H1 (cell line): ENCODE results near the gene SNX15. TPM values are rescaled to one million over a fixed set of nuclear protein-coding genes. Genes with fewer than 3 reads are reported as not detected.

ENCODE experiments used
- CTCF ChIA-PET: fragments of 300-600 bp; sonication (Branson Sonifier 250); formaldehyde crosslinking; loops from one replicate; lab custom pipeline; 2021; ENCODE audit not compliant: partially characterized antibody; lab: Charles Lee
- POLR2A ChIA-PET: fragments of 300-600 bp; sonication (Branson Sonifier 250); formaldehyde crosslinking; loops from one replicate; lab custom pipeline; 2021; ENCODE audit warnings: inconsistent platforms; ENCODE audit not compliant: partially characterized antibody; lab: Charles Lee
- DNase-seq, 2 experiments: peaks; one replicate each; pipeline versions ENCODE4 v3.0.0 to v3.0.0-alpha.2; 2010 to 2022; ENCODE audit warnings: low spot score in 2 of 2, low read depth in 1 of 2, mixed read lengths in 1 of 2
- FAIRE-seq: peaks from 2 replicates; lab custom pipeline; 2011; peaks lifted over from hg19 to GRCh38; lab: Jason Lieb, UNC
- H2AFZ ChIP-seq: 2 replicates; pipeline ENCODE4 v1.8.1; 2012; ENCODE audit warnings: low read length, inconsistent platforms
- H2AK5ac ChIP-seq: 2 replicates; pipeline ENCODE4 v1.6.1; 2013; ENCODE audit warnings: low read depth, low read length
- H2BK120ac ChIP-seq: replicated peaks from 2 replicates; pipeline ENCODE3; 2013; ENCODE audit warnings: low read depth, low read length, inconsistent platforms
- H2BK12ac ChIP-seq: 2 replicates; pipeline ENCODE4 v1.6.1; 2013; ENCODE audit warnings: low read depth, low read length
- H2BK15ac ChIP-seq: 2 replicates; pipeline ENCODE4 v1.6.1; 2013; ENCODE audit warnings: low read length
- H2BK20ac ChIP-seq: 2 replicates; pipeline ENCODE4 v1.6.1; 2013; ENCODE audit warnings: low read length
- H2BK5ac ChIP-seq: 2 replicates; pipeline ENCODE4 v1.6.1; 2013; ENCODE audit warnings: low read depth, low read length
- H3K14ac ChIP-seq: 2 replicates; pipeline ENCODE4 v1.6.1; 2013; ENCODE audit warnings: inconsistent platforms; ENCODE audit not compliant: insufficient read length
- H3K18ac ChIP-seq: 2 replicates; pipeline ENCODE4 v1.6.1; 2013; ENCODE audit warnings: low read length; ENCODE audit errors: extremely low read depth
- H3K23ac ChIP-seq: 2 replicates; pipeline ENCODE4 v1.6.1; 2013; ENCODE audit warnings: inconsistent platforms; ENCODE audit not compliant: insufficient read length
- H3K23me2 ChIP-seq: 2 replicates; pipeline ENCODE4 v1.6.1; 2013; ENCODE audit warnings: low read depth, low read length
- H3K27ac ChIP-seq: 2 replicates; pipeline ENCODE4 v1.6.1; 2011; ENCODE audit warnings: low read depth, low read length, inconsistent platforms
- H3K27me3 ChIP-seq, 4 experiments: replicated peaks in 1 of 4; 1 replicate in 1 of 4; 2 replicates in 3 of 4; pipeline versions ENCODE4 v1.6.1 to v1.8.1; 2011 to 2013; ENCODE audit warnings: low read length in 3 of 4, mild to moderate bottlenecking in 3 of 4, inconsistent platforms in 2 of 4, mixed read lengths in 2 of 4, moderate library complexity in 1 of 4; ENCODE audit not compliant: control insufficient read depth in 3 of 4, insufficient read depth in 3 of 4; ENCODE audit errors: extremely low read depth in 1 of 4
- H3K36me3 ChIP-seq, 4 experiments: 2 replicates each; pipeline versions ENCODE4 v1.6.1 to v1.8.1; 2011 to 2013; ENCODE audit warnings: mild to moderate bottlenecking in 4 of 4, low read length in 3 of 4, moderate library complexity in 2 of 4, control low read depth in 1 of 4, inconsistent platforms in 1 of 4; ENCODE audit not compliant: insufficient read depth in 4 of 4, control insufficient read depth in 2 of 4
- H3K4ac ChIP-seq: replicated peaks from 2 replicates; pipeline ENCODE3; 2013; ENCODE audit warnings: low read length, low read depth, mixed read lengths, inconsistent platforms; ENCODE audit not compliant: insufficient read length
- H3K4me1 ChIP-seq, 4 experiments: replicated peaks in 1 of 4; 1 replicate in 1 of 4; 2 replicates in 3 of 4; pipeline versions ENCODE4 v1.6.1 to v1.8.1; 2011 to 2013; ENCODE audit warnings: low read length in 3 of 4, inconsistent platforms in 2 of 4, mixed read lengths in 1 of 4; ENCODE audit not compliant: insufficient read depth in 4 of 4, control insufficient read depth in 3 of 4
- H3K4me2 ChIP-seq, 2 experiments: 2 replicates each; pipeline versions ENCODE4 v1.6.1 to v1.8.1; 2011 to 2013; ENCODE audit warnings: low read depth in 2 of 2, low read length in 2 of 2, control low read depth in 1 of 2, inconsistent platforms in 1 of 2, mild to moderate bottlenecking in 1 of 2; ENCODE audit not compliant: insufficient read depth in 1 of 2
- H3K4me3 ChIP-seq, 4 experiments: fragments of 200-600, 300-600 bp in 1 of 4; sonication (generic), shearing (Covaris generic), sonication (Bioruptor Twin) in 1 of 4; 2 replicates each; pipeline versions ENCODE4 v1.5.1 to v1.8.1; 2011 to 2016; ENCODE audit warnings: low read length in 4 of 4, low read depth in 3 of 4, control low read depth in 2 of 4, inconsistent platforms in 2 of 4, mild to moderate bottlenecking in 2 of 4, mixed read lengths in 1 of 4, moderate library complexity in 1 of 4; ENCODE audit not compliant: insufficient read depth in 2 of 4; ENCODE audit errors: extremely low read depth in 1 of 4
- H3K56ac ChIP-seq: replicated peaks from 2 replicates; pipeline ENCODE3; 2013; ENCODE audit warnings: low read depth, mild to moderate bottlenecking, mixed read lengths, low read length, inconsistent platforms; ENCODE audit not compliant: insufficient read length
- H3K79me1 ChIP-seq: 2 replicates; pipeline ENCODE4 v1.6.1; 2013; ENCODE audit warnings: low read depth, low read length, control low read depth
- H3K79me2 ChIP-seq, 2 experiments: 2 replicates each; pipeline versions ENCODE4 v1.6.1 to v1.8.1; 2012 to 2013; ENCODE audit warnings: low read length in 2 of 2, mild to moderate bottlenecking in 2 of 2, inconsistent platforms in 1 of 2; ENCODE audit not compliant: insufficient read depth in 2 of 2, control insufficient read depth in 1 of 2
- H3K9ac ChIP-seq, 4 experiments: replicated peaks in 1 of 4; 1 replicate in 1 of 4; 2 replicates in 3 of 4; pipeline versions ENCODE4 v1.6.1 to v1.8.1; 2011 to 2013; ENCODE audit warnings: low read depth in 3 of 4, low read length in 3 of 4, control low read depth in 2 of 4, mild to moderate bottlenecking in 2 of 4, moderate library complexity in 2 of 4, inconsistent platforms in 1 of 4; ENCODE audit errors: extremely low read depth in 1 of 4
- H3K9me3 ChIP-seq, 2 experiments: 2 replicates each; pipeline versions ENCODE4 v1.6.1 to v1.8.1; 2012 to 2013; ENCODE audit warnings: mild to moderate bottlenecking in 2 of 2, moderate library complexity in 2 of 2, control low read depth in 1 of 2, inconsistent platforms in 1 of 2, low read depth in 1 of 2, low read length in 1 of 2, mixed read lengths in 1 of 2; ENCODE audit not compliant: insufficient read depth in 2 of 2
- H4K20me1 ChIP-seq, 2 experiments: replicated peaks in 1 of 2; 2 replicates each; pipeline versions ENCODE3 to v1.8.1; 2011 to 2013; ENCODE audit warnings: inconsistent platforms in 2 of 2, low read length in 2 of 2, mild to moderate bottlenecking in 1 of 2; ENCODE audit not compliant: insufficient read depth in 2 of 2, control insufficient read depth in 1 of 2
- H4K5ac ChIP-seq: 2 replicates; pipeline ENCODE4 v1.6.1; 2013; ENCODE audit warnings: low read length, low read depth, mixed read lengths, inconsistent platforms; ENCODE audit not compliant: insufficient read length
- H4K8ac ChIP-seq: 2 replicates; pipeline ENCODE4 v1.8.0; 2013; ENCODE audit warnings: mild to moderate bottlenecking, moderate library complexity, low read length, inconsistent platforms; ENCODE audit not compliant: insufficient read depth; ENCODE audit errors: extremely low read depth
- H4K91ac ChIP-seq: replicated peaks from 2 replicates; pipeline ENCODE3; 2013; ENCODE audit warnings: low read length, mixed read lengths, inconsistent platforms; ENCODE audit not compliant: insufficient read length
- KDM4A ChIP-seq: IDR thresholded peaks from one replicate; pipeline ENCODE4 v1.7.1; 2012; ENCODE audit warnings: low read depth, mild to moderate bottlenecking, moderate library complexity, low read length, inconsistent platforms; ENCODE audit not compliant: severe bottlenecking
- MAX ChIP-seq: IDR thresholded peaks from 2 replicates; pipeline ENCODE4 v1.6.1; 2012; ENCODE audit warnings: inconsistent platforms
- POU5F1 ChIP-seq: IDR thresholded peaks from 2 replicates; pipeline ENCODE4 v1.6.1; 2011; ENCODE audit warnings: low read depth, mild to moderate bottlenecking, low read length, moderate library complexity
- SIN3A ChIP-seq, 2 experiments: IDR thresholded peaks in 1 of 2; conservative IDR thresholded peaks in 1 of 2; 2 replicates each; pipeline ENCODE4 v1.6.1; 2011 to 2012; ENCODE audit warnings: low read length in 2 of 2, improper control_type of control experiment in 1 of 2, low read depth in 1 of 2, mild to moderate bottlenecking in 1 of 2
- WGBS, 2 experiments: shearing (Covaris generic) in 1 of 2; methylation state at CpG; one replicate each; pipeline versions ENCODE4 v1.1.6 to v1.1.7; 2013 to 2015; ENCODE audit warnings: low lambda C conversion rate in 2 of 2, mixed read lengths in 2 of 2, inconsistent platforms in 1 of 2, low coverage in 1 of 2, missing lambda C conversion rate in 1 of 2; ENCODE audit not compliant: insufficient replicate concordance in 2 of 2, insufficient coverage in 1 of 2, insufficient read length in 1 of 2; ENCODE audit errors: extremely low coverage in 1 of 2, missing lambda C conversion rate in 1 of 2; 5-methylcytosine and 5-hydroxymethylcytosine counted together
- polyA plus RNA-seq, 7 experiments: library from polyadenylated mRNA; depleted of rRNA in 3 of 7; stranded (reverse) in 5 of 7; unstranded in 2 of 7; fragments of >200 nt in 5 of 7; fragments of 200-250 nt in 2 of 7; gene quantifications; 1 replicate in 5 of 7; 2 replicates in 1 of 7; 4 replicates in 1 of 7; pipeline versions ENCODE4 v1.2.1 to v1.2.3, GENCODE V29; 2011 to 2013; ENCODE audit warnings: missing spikeins in 2 of 7, mixed read lengths in 2 of 7
- total RNA-seq: library from RNA; stranded (reverse); fragmentation: NEBNext Ultra II Directional; extraction: Animal tissue kit (Norgen Biotek cat#: 25700); gene quantifications from 2 replicates; pipeline ENCODE4 v1.2.1, GENCODE V29; 2021
- TF ChIP-seq, protein P1 (sequence below): IDR thresholded peaks from 2 replicates; pipeline ENCODE4 v1.6.1; 2012; ENCODE audit warnings: inconsistent platforms

SNX15 gene
- total and polyA plus RNA-seq, 2 of the 8 experiments (the other 6 are each of a cell fraction or from before 2014, with no cell fraction given): 13.0 to 18.3 TPM

DNA sequence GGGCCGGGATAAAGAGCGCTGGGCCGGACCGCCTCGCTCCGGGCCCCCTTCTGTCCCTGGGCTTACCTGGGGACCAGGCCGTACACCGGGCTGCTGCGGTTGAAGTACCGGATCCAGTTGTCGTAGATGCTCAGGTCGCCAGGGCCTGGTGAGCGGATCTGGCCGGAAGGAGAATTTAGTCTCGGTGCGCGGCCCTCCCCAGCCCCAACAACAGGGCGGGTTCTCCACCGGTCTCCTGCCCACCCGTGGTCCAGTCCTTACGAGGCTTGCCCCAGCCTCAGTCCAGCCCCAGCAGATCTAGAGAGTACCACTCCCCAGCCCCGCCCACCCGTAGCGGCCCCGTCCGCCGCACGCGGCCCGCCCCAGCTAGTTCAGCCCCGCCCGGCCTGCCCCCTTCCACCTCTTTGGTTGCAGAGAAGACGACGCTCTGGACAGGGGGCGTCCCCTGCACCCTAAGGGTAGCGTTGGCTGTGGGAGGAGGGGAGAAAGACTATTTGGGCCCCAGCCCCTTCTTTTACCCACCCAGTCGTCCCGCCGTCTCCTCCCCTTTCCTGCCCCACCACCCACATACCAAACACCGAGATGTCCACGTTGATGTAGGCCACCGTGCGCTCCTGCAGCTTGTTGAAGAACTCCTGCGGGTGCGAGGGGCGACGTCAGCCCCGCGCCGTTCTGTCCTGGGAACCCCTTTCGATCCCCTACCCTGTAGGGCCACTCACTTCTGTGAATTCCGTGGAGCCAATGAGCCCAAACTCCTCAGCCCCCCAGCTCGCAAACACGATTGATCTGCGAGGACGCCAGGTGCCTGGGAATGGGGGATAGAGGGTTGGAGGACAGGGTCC is 20.6 kb downstream of the SNX15 start:
- Histone ChIP-seq H3K18ac (peak overlapping the region; percentile 14; the same call in 1 of the 2 replicates), H2BK20ac (no peak overlapping the region), H3K14ac (no peak overlapping the region), H2AK5ac (no peak overlapping the region; the same call in 1 of the 2 replicates), H2BK120ac (no peak overlapping the region), H3K4me1 (peaks cover 0 to 10% (median 7%) of the 10 kb centered on the region in 4 experiments; a peak in 5 of 7 replicates), H2BK5ac (no peak overlapping the region), H3K79me1 (peaks cover 2% of the 10 kb centered on the region; the same call in 1 of the 2 replicates), H3K27me3 (peaks cover 0 to 9% (median 3%) of the 10 kb centered on the region in 4 experiments; a peak in 3 of 7 replicates), H3K4ac (no peak overlapping the region), H2AFZ (peak overlapping the region; percentile 47), H3K23me2 (no peaks in the 10 kb centered on the region; the same call in 1 of the 2 replicates)
- WGBS, 2 experiments: 28% methylated on average over 34 of the region's 56 CpGs; no CpG with 5 or more reads in 1 of the 2 experiments
- TF ChIP-seq KDM4A (peak; percentile 35), SIN3A (conservative IDR thresholded peaks at IDR 0.05 in 1 of 2, IDR thresholded peaks at IDR 0.05 in 1 of 2; ENCODE audit: low read depth in 1 of 2, low read length in 2 of 2) (0 out of 4 replicates have a peak, but pooled peaks of 1 of the 2 experiments have one; percentile 22), POU5F1 (no peak), MAX (0 out of 2 replicates have a peak, but pooled peaks have one; percentile 5)
- TF ChIP-seq, protein P1, sequence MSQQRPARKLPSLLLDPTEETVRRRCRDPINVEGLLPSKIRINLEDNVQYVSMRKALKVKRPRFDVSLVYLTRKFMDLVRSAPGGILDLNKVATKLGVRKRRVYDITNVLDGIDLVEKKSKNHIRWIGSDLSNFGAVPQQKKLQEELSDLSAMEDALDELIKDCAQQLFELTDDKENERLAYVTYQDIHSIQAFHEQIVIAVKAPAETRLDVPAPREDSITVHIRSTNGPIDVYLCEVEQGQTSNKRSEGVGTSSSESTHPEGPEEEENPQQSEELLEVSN: peak; percentile 54
- TF ChIP-seq, all 59 proteins: peak for 4
- Histone ChIP-seq H2BK12ac (0 out of 2 replicates have a peak overlapping the region, but pooled peaks have one; percentile 27), H2BK15ac (peak overlapping the region; percentile 88; the same call in 1 of the 2 replicates), H3K9ac (no peak overlapping the region), H3K4me3 (peak overlapping the region; percentile 8 to 54 (median 35)), H3K27ac (no peak overlapping the region), H4K20me1 (peaks cover 10 to 11% of the 10 kb centered on the region in 2 experiments), H3K56ac (no peak overlapping the region), H3K36me3 (peaks cover 3 to 12% (median 6%) of the 10 kb centered on the region in 4 experiments; a peak in 4 of 8 replicates), H3K9me3 (no peaks in the 10 kb centered on the region), H3K23ac (no peak overlapping the region), H4K5ac (no peak overlapping the region), H4K91ac (no peak overlapping the region), H3K79me2 (peaks cover 0 to 6% of the 10 kb centered on the region in 2 experiments; a peak in 2 of 4 replicates), H4K8ac (peak overlapping the region; percentile 80), H3K4me2 (peak overlapping the region; percentile 66 to 72)
- no peak for FAIRE-seq
- POLR2A ChIA-PET: interaction anchor here (1.0 to 2.1 kb wide), 4 partner anchors 10 to 71 kb away, joined by 3 to 8 read pairs (median 4); partner anchors contain the start of genes ARL2, NAALADL1 and VPS51
- DNase-seq: peak in 1 of 2 experiments; percentile 64
- CTCF ChIA-PET: interaction anchor here (0.6 to 1.9 kb wide), 8 partner anchors 14 to 206 kb away, joined by 3 to 9 read pairs (median 3); partner anchors contain the start of gene CDCA5
